ENCODE measurements around the gene EVL.

- no peak for TF ChIP-seq ZNF70 (CRISPR knock-in tag; IDR thresholded peaks at IDR 0.05)
- TF ChIP-seq ZNF565 (CRISPR knock-in tag; conservative IDR thresholded peaks at IDR 0.05; ENCODE audit: low read depth), result no peak
- TF ChIP-seq CSDC2 (CRISPR knock-in tag; IDR thresholded peaks at IDR 0.05), result no peak
- TF ChIP-seq CREB5 (CRISPR knock-in tag; IDR thresholded peaks at IDR 0.05; ENCODE audit: low read depth), result no peak
- TF ChIP-seq ESRRG (CRISPR knock-in tag; IDR thresholded peaks at IDR 0.05), result no peak
- TF ChIP-seq GLIS3 (CRISPR knock-in tag; IDR thresholded peaks at IDR 0.05), result no peak
- TF ChIP-seq PATZ1 (CRISPR knock-in tag; IDR thresholded peaks at IDR 0.05; ENCODE audit: borderline replicate concordance), result no peak
Observed at GRCh38 chr14:100060760-100061159, 4.5 kb upstream of the EVL start.

Data from SK-N-SH treated with all-trans-retinoic acid at 6 μM for 48 hours (cell line).